ENCODE data around the gene TSPAN4. TPM values are rescaled to one million over a fixed set of nuclear protein-coding genes. Genes with fewer than 3 reads are reported as not detected.

Gene TSPAN4
- total RNA-seq, 4 donors from 2014 or later = 25.1 to 75.0 (median 32.4) TPM

GRCh38 chr11:886568-886967, 43.9 kb downstream of the TSPAN4 start:
- intact Hi-C loops (cut with DNase I; ENCODE audit: low total_unique reads) = no loop called here
- in situ Hi-C loops (cut with MboI; ENCODE audit: low pct_ligation_motif_present in 1 of 4, low pct_unique_long_range_greater_than_20kb in 1 of 4, low sequenced_read_pairs in 3 of 4) = loop anchor here in 1 of 4 donors (25.0 kb wide), 1 partner anchor 626 kb away; no protein-coding TSS in a partner anchor
- no peak overlapping the region for H3K4me3 ChIP-seq

GRCh38 chr11:887589-887988, 44.9 kb downstream of the TSPAN4 start:
- TF ChIP-seq, protein P1, sequence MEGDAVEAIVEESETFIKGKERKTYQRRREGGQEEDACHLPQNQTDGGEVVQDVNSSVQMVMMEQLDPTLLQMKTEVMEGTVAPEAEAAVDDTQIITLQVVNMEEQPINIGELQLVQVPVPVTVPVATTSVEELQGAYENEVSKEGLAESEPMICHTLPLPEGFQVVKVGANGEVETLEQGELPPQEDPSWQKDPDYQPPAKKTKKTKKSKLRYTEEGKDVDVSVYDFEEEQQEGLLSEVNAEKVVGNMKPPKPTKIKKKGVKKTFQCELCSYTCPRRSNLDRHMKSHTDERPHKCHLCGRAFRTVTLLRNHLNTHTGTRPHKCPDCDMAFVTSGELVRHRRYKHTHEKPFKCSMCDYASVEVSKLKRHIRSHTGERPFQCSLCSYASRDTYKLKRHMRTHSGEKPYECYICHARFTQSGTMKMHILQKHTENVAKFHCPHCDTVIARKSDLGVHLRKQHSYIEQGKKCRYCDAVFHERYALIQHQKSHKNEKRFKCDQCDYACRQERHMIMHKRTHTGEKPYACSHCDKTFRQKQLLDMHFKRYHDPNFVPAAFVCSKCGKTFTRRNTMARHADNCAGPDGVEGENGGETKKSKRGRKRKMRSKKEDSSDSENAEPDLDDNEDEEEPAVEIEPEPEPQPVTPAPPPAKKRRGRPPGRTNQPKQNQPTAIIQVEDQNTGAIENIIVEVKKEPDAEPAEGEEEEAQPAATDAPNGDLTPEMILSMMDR (IDR thresholded peaks at IDR 0.05) = no peak
- no peak for TF ChIP-seq POLR2AphosphoS5 (IDR thresholded peaks at IDR 0.05)
- TF ChIP-seq EP300 (IDR thresholded peaks at IDR 0.05; ENCODE audit: low read depth) = no peak
- TF ChIP-seq POLR2A (IDR thresholded peaks at IDR 0.05) = no peak
- intact Hi-C loops (cut with DNase I; ENCODE audit: low total_unique reads) (no loop called here), in situ Hi-C loops (cut with MboI; ENCODE audit: low pct_ligation_motif_present in 1 of 4, low pct_unique_long_range_greater_than_20kb in 1 of 4, low sequenced_read_pairs in 3 of 4) (loop anchor here in 1 of 4 donors (25.0 kb wide), 1 partner anchor 625 kb away; no protein-coding TSS in a partner anchor)
- Histone ChIP-seq H3K27ac (no peak overlapping the region), H3K4me1 (no peaks in the 10 kb centered on the region), H3K27me3 (no peaks in the 10 kb centered on the region), H3K9me3 (no peaks in the 10 kb centered on the region), H3K36me3 (peaks cover 0 to 6% (median 0%) of the 10 kb centered on the region in 4 donors), H3K4me3 (no peak overlapping the region)
- WGBS, 2 donors (ENCODE audit: low coverage in 1 of 2) = 96 to 100% methylated on average over 1 to 14 of the region's 14 CpGs
- no peak for DNase-seq

More at GRCh38 chr11:886568-886967, 43.9 kb downstream of the TSPAN4 start:
- Histone ChIP-seq H3K4me1 (no peaks in the 10 kb centered on the region), H3K36me3 (peaks cover 0 to 8% (median 0%) of the 10 kb centered on the region in 4 donors), H3K27me3 (no peaks in the 10 kb centered on the region), H3K9me3 (no peaks in the 10 kb centered on the region), H3K27ac (no peak overlapping the region)
- 97% methylated on average over 17 of the region's 17 CpGs; no CpG with 5 or more reads in 1 of the 2 donors for WGBS, 2 donors (ENCODE audit: low coverage in 1 of 2)
- TF ChIP-seq, protein P1 (IDR thresholded peaks at IDR 0.05) = no peak
- no peak for TF ChIP-seq POLR2AphosphoS5 (IDR thresholded peaks at IDR 0.05)
- no peak for TF ChIP-seq POLR2A (IDR thresholded peaks at IDR 0.05)
- TF ChIP-seq EP300 (IDR thresholded peaks at IDR 0.05; ENCODE audit: low read depth) = no peak
- DNase-seq = no peak

DNA sequence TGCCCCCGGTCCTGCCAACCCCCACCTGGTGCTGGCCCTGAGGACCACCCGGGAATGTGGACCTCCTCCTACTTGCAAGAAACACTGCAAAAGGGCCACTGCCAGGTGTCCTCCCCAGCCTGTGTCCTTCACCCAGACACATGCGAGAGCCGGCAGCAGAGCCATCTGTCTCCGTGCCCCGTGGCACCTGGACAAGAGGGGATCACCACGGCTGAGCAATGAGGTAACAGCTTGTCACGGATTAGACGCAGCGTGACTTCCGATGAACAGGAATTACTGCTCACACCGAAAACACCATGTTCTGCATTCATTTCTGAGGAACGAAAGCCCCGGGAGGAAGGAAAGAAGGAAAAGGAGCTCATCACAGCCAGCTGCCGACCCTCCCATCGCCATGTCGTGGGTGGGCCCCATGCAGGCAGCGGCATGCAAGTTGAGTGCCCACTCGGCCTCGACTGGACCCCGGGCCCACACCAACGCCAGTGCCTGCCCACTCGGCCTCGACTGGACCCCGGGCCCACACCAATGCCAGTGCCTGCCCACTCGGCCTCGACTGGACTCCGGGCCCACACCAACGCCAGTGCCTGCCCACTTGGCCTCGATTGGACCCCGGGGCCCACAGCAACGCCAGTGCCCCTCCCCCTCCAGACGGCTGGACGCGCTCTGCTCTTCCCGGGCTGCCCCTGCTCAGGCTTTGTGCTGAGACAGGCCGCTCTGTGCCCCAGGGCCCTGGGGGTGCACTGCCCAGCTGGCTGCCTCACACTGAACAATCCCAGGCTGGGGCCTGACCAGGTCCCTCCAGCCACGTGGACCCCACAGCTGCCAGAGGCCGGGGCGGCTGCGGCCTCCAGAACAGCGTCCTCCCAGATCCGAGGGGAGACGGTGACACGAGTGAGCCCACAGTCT, 45.9 kb downstream of the TSPAN4 start:
- no peak for DNase-seq
- no peaks in the 10 kb centered on the region for H3K4me1 ChIP-seq
- whole genome bisulfite sequencing, 2 donors (ENCODE audit: low coverage in 1 of 2) = 89 to 93% methylated on average over 11 to 43 of the region's 45 CpGs
- H3K36me3 ChIP-seq = no peaks in the 10 kb centered on the region
- H3K4me3 ChIP-seq = no peak overlapping the region
- in situ Hi-C loops (cut with MboI; ENCODE audit: low pct_ligation_motif_present in 1 of 4, low pct_unique_long_range_greater_than_20kb in 1 of 4, low sequenced_read_pairs in 3 of 4) (loop anchor here in 1 of 4 donors (25.0 kb wide), 1 partner anchor 624 kb away; no protein-coding TSS in a partner anchor), intact Hi-C loops (cut with DNase I; ENCODE audit: low total_unique reads) (no loop called here)
- TF ChIP-seq POLR2A (IDR thresholded peaks at IDR 0.05) (no peak), POLR2AphosphoS5 (IDR thresholded peaks at IDR 0.05) (no peak), EP300 (IDR thresholded peaks at IDR 0.05; ENCODE audit: low read depth) (no peak)
- TF ChIP-seq, protein P1 (IDR thresholded peaks at IDR 0.05) = no peak
- no peaks in the 10 kb centered on the region for H3K9me3 ChIP-seq
- H3K27ac ChIP-seq = no peak overlapping the region
- H3K27me3 ChIP-seq = no peaks in the 10 kb centered on the region

DNA sequence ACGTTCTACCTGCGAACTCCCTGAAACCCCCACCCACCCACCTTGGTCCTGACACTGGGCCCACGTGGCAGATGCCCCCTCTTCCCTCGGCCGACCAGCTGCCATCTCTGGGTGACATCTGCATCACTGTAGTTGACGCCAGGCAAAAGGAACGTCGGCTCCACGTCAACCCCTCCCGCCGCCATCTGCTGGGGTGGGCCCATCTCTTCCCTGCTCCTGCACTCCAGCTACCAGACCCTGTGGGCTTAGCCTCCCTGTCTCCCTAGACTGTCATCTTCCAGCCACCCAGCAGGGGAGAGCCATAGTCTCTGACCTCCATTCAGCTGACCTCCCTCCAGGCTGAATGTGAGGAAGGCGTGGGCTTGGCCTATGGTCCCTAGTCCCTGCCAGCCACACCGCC, 46.6 kb downstream of the TSPAN4 start:
- Histone ChIP-seq H3K27ac (no peak overlapping the region), H3K4me1 (no peaks in the 10 kb centered on the region), H3K9me3 (no peaks in the 10 kb centered on the region), H3K4me3 (no peak overlapping the region), H3K36me3 (no peaks in the 10 kb centered on the region), H3K27me3 (no peaks in the 10 kb centered on the region)
- intact Hi-C loops (cut with DNase I; ENCODE audit: low total_unique reads) (no loop called here), in situ Hi-C loops (cut with MboI; ENCODE audit: low pct_ligation_motif_present in 1 of 4, low pct_unique_long_range_greater_than_20kb in 1 of 4, low sequenced_read_pairs in 3 of 4) (loop anchor here in 1 of 4 donors (25.0 kb wide), 1 partner anchor 623 kb away; no protein-coding TSS in a partner anchor)
- DNase-seq = no peak
- TF ChIP-seq POLR2AphosphoS5 (IDR thresholded peaks at IDR 0.05) = no peak
- TF ChIP-seq EP300 (IDR thresholded peaks at IDR 0.05; ENCODE audit: low read depth) = no peak
- TF ChIP-seq, protein P1 (IDR thresholded peaks at IDR 0.05) = no peak
- TF ChIP-seq POLR2A (IDR thresholded peaks at IDR 0.05) = no peak
- 91% methylated on average over 13 of the region's 13 CpGs; no CpG with 5 or more reads in 1 of the 2 donors for WGBS, 2 donors (ENCODE audit: low coverage in 1 of 2)
